Epithelial cell of proximal tubule (primary cell): Measurements from ENCODE around the gene CUX1. TPM values are rescaled to one million over a fixed set of nuclear protein-coding genes. Genes with fewer than 3 reads are reported as not detected.
"Not testable (repeated sequence)": the region's sequence is repeated elsewhere in the genome, so short reads cannot be mapped to it uniquely, and the experiment has no call there.

Source experiments
- DNase-seq: peaks from one replicate; pipeline ENCODE4 v3.0.0-alpha.2; 2011; ENCODE audit warnings: low read depth
- H3K4me3 ChIP-seq: 2 replicates; pipeline ENCODE4 v1.5.1; 2011; ENCODE audit warnings: low read depth, mild to moderate bottlenecking, low read length
- CTCF ChIP-seq: conservative IDR thresholded peaks from 2 replicates; pipeline ENCODE4 v1.5.1; 2012; ENCODE audit warnings: low read depth, mild to moderate bottlenecking, low read length
- total RNA-seq: library from RNA; depleted of rRNA; stranded (reverse); fragments of >200 nt; gene quantifications from 2 replicates; pipeline ENCODE4 v1.2.3, GENCODE V29; 2015

Gene CUX1
- total RNA-seq, 1 donor from 2014 or later = 37.3 TPM

DNA sequence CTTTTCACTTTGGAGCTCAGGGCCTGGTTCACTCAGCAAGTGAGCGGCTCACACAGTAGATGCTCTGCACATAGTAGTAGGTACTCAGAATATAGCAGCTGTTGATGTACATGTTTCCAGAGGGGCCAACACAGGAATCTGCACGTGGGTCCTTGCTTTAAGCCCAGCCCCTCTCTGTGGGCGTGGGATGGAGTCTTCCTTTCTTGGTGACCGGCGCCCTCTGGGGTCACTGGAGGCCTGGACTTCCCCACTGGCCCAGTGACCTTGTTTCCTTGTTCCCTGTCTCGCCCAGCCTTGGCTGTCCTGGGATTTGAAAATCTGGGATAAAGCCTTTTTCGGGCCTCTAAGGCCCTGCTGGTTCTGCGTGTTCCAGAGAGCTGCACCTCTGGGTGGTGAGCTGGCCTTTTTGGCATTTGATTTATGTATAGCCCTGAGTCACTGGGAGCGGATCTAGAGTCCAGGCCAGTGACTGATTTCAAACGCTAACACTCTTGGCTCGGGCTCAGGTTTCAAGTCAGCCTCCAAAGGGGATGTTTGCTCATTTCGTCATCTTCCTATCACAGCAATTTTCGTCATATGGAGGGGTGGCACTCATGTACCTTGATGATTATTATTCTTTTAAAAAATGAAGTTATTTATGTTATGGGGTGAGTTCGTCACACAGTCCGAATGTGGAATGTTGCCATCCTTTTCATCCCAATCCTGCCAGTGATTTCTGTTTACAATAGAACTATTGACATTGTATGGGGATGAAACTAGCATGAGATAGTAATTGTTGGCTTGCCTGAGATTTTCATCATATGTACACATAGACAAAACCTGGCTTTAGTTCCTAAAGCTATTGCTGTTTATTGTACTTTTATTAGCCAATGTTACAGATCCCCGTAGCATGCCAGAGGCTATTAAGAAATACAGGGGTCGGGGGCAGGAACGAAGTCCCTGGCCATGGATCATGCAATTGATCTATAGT is 65.5 kb downstream of the CUX1 start:
- peak; percentile 98 for DNase-seq
- no peak for TF ChIP-seq CTCF
- H3K4me3 ChIP-seq = peak overlapping the region; percentile 25

DNA sequence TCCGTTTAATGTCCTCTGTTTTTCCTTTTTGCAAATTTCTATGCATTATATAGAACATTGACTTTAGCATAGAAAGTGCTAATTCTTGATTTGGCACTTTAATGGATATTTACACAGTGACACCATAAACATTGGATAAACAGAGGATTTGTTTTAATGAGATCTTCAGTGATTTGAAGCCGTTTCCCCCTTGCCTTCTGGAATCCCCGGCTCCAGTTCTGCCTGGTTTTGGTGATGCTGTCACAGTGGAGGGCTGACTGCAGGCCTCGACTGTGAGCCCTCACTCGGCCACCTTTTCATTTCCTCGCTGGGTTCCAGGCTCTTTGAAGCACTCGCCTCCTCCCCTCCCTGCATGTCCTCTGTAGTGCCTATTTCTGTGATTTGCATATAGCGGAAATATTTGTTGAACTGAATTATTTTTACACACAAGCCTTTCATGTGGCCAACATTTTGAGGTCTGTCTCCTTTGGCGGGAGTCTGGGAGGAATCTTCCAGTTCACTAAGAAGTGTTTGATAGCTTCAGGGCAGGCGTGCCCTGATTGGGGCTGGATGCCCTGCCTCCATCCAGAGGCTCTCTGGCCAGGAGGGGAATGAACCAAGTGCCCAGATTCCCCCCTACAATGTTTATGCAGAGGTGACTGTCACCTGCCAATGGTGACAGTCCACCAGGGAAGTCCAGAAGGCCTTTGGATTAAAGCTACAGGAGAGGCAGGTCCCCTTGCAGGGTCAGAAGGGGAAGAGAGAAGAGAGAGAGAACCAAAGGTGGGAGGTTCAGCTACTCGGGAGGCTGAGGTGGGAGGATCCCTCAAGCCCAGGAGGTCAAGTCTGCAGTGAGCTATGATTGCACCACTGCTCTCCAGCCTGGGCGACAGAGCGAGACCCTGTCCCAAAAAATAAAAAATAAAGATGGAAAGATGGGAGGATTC is 67.5 kb downstream of the CUX1 start:
- no peak for DNase-seq
- no peak for TF ChIP-seq CTCF
- H3K4me3 ChIP-seq = no peak overlapping the region

GRCh38 chr7:101885597-101885955 is 68.2 kb downstream of the CUX1 start:
- no peak for TF ChIP-seq CTCF
- H3K4me3 ChIP-seq = no peak overlapping the region
- no peak for DNase-seq

DNA sequence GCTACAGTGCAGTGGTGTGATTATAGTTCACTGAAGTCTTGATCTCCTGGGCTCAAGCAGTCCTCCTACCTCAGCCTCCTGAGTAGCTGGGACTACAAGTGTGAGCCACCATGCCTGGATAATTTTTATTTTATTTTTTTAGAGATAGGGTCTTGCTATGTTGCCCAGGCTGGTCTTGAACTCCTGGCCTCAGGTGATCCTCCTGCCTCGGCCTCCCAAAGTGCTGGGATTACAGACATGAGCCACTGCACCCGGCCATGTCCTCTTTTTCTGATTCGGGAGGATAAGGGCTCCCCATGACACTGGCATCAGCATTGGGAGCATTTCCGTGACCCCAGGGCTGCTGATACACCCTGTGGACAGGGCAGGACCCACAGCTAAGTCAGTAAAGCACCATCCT is 69.9 kb downstream of the CUX1 start:
- not testable (repeated sequence) for DNase-seq, H3K4me3 ChIP-seq

DNA sequence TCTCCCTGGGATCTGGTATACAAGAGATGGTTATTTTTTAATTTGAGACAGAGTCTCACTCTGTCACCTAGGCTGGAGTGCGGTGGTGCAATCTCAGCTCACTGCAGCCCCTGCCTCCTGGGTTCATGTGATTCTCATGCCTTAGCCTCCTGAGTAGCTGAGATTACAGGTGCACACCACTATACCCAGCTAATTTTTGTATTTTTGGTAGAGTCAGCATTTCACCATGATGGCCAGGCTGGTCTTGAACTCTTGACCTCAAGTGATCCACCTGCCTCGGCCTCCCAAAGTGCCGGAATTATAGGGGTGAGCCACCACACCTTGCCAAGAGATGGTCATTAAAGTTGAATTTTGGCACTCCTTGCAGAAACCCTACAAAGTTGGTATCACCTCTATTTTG is 71.1 kb downstream of the CUX1 start:
- H3K4me3 ChIP-seq, DNase-seq: not testable (repeated sequence)

DNA sequence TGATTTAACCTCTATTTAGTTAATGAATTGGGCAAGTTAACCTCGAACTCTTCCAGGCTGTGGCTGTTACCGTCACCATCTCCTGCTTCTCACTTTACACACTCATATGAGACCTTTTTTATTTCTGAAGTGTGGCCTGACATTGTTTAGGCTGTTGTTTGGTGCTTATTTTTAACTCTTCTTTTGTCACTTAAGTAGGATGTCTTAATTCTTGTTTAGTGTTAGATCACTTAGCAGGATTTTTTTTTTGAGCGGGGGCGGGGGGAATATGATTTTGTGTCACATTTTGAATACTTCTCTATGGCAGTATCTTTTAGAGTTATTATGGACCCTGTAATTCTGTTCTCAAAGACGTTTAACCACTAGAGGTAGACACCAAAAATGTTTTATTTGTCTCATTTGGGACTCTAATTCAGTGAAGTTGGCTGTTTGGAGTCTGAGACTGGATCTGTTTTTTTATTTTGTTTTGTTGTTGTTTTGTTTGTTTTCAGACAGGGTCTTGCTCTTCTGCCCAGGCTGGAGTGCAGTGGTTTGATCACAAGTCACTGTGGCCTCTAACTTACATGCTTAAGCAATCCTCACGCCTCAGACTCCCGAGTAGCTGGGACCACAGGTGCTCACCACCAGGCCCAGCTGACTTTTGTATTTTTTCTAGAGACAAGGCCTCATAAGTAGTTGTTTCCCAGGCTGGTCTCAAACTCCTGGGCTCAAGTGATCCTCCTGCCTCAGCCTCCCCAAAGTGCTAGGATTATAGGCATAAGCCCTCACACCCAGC is 73.5 kb downstream of the CUX1 start:
- no peak for TF ChIP-seq CTCF
- no peak overlapping the region for H3K4me3 ChIP-seq
- no peak for DNase-seq

- DNase-seq = no peak
- no peak overlapping the region for H3K4me3 ChIP-seq
- TF ChIP-seq CTCF = no peak
Observed at GRCh38 chr7:101891936-101892640, 74.7 kb downstream of the CUX1 start.
